ENCODE results near the gene TRAPPC5. TPM values are rescaled to one million over a fixed set of nuclear protein-coding genes. Genes with fewer than 3 reads are reported as not detected.

Gene TRAPPC5
- total RNA-seq, 1 experiment from 2014 or later, result 101 TPM

- H3K9ac ChIP-seq (ENCODE audit: low read length), result peak overlapping the region; percentile 90
- no peaks in the 10 kb centered on the region for H3K9me2 ChIP-seq (ENCODE audit: insufficient read depth)
- H3K4me2 ChIP-seq (ENCODE audit: low read length), result peak overlapping the region; percentile 93
- peaks cover 3 to 26% of the 10 kb centered on the region in 2 experiments for H3K4me1 ChIP-seq (ENCODE audit: control insufficient read depth in 1 of 2, insufficient read depth in 2 of 2, low read length in 2 of 2)
- intact Hi-C loops (cut with micrococcal nuclease), result loop anchor here (10.0 kb wide), 1 partner anchor 327 kb away; no protein-coding TSS in a partner anchor
- peak overlapping the region; percentile 96 for H3K27ac ChIP-seq (ENCODE audit: low read depth, low read length)
- BruUV-seq (replicated peaks), result no TSS peak
- ChIA-PET CTCF (interaction anchor here (0.5 to 2.0 kb wide), 30 partner anchors 11 to 582 kb away, joined by 3 to 56 read pairs (median 4); partner anchors contain the start of genes CAMSAP3, PET100, RETN and XAB2), RAD21 (ENCODE audit: low non-redundant PET in 1 of 2, low total read pairs in 2 of 2, uncharacterized antibody in 2 of 2, unreplicated experiment in 2 of 2) (interaction anchor here (0.7 to 1.9 kb wide), 6 partner anchors 113 to 327 kb away, joined by 3 to 19 read pairs (median 6); no protein-coding TSS in a partner anchor), POLR2A (interaction anchor here (0.9 to 1.6 kb wide), 5 partner anchors 30 to 118 kb away, joined by 3 to 10 read pairs (median 3); no protein-coding TSS in a partner anchor)
- TF ChIP-seq TCF7L2 (IDR thresholded peaks at IDR 0.05; ENCODE audit: borderline replicate concordance, extremely low read depth, insufficient read depth, insufficient read length), result peak; percentile 17
- peak; percentile 54 for TF ChIP-seq YY1 (IDR thresholded peaks at IDR 0.05; ENCODE audit: extremely low read depth, insufficient replicate concordance, low read depth, low read length)
- no peak for TF ChIP-seq FOSL1 (IDR thresholded peaks at IDR 0.05; ENCODE audit: low read depth)
- TF ChIP-seq CTCF (IDR thresholded peaks at IDR 0.05 in 2 of 3, conservative IDR thresholded peaks at IDR 0.05 in 1 of 3; ENCODE audit: borderline replicate concordance in 1 of 3, insufficient read depth in 1 of 3, low read depth in 2 of 3, low read length in 2 of 3), result peak; percentile 60 to 74 (median 61)
- TF ChIP-seq RAD21 (IDR thresholded peaks at IDR 0.05; ENCODE audit: low read depth), result peak; percentile 69
- TF ChIP-seq MAX (IDR thresholded peaks at IDR 0.05), result peak; percentile 64
- TF ChIP-seq SP1 (IDR thresholded peaks at IDR 0.05; ENCODE audit: low read depth), result no peak; the same call in 1 of the 2 replicates
- ATAC-seq (peak; percentile 72), DNase-seq (ENCODE audit: low read depth, low spot score) (peak; percentile 59)
- H3K9me3 ChIP-seq (ENCODE audit: control insufficient read depth in 1 of 2, insufficient read depth in 1 of 2, low read depth in 1 of 2, low read length in 2 of 2), result no peaks in the 10 kb centered on the region
- no peaks in the 10 kb centered on the region for H3K27me3 ChIP-seq (ENCODE audit: insufficient read depth, low read length)
- peaks cover 21% of the 10 kb centered on the region; the same call in 1 of the 2 replicates for H3K79me2 ChIP-seq (ENCODE audit: insufficient read depth, low read length)
- no peak overlapping the region for H2AFZ ChIP-seq (ENCODE audit: low read depth, low read length, poor library complexity, severe bottlenecking)
- no peaks in the 10 kb centered on the region for H4K20me1 ChIP-seq (ENCODE audit: insufficient read depth)
- peaks cover 4 to 9% of the 10 kb centered on the region in 2 experiments; a peak in 3 of 4 replicates for H3K36me3 ChIP-seq (ENCODE audit: control insufficient read depth in 1 of 2, insufficient read depth in 2 of 2, low read length in 2 of 2)
- peak overlapping the region; percentile 95 for H3K4me3 ChIP-seq (replicated peaks in 1 of 2; ENCODE audit: low read depth in 1 of 2, low read length in 2 of 2)
Observed at GRCh38 chr19:7681340-7682174, 924 bp downstream of the TRAPPC5 start.
